Mucosa of rectum (tissue), 2 donors: ENCODE measurements around the gene HINT3.
"Not testable (repeated sequence)": the region's sequence is repeated elsewhere in the genome, so short reads cannot be mapped to it uniquely, and the experiment has no call there.

ENCODE experiments used
- H3K27ac ChIP-seq, 2 donors: one replicate each; pipeline ENCODE4 v1.7.0; 2013; ENCODE audit warnings: inconsistent platforms in 2 of 2, low read depth in 2 of 2, low read length in 2 of 2
- H3K27me3 ChIP-seq, 2 donors: one replicate each; pipeline ENCODE4 v1.7.0; 2013; ENCODE audit warnings: low read length in 2 of 2; ENCODE audit not compliant: control insufficient read depth in 2 of 2, insufficient read depth in 2 of 2
- H3K36me3 ChIP-seq, 2 donors: one replicate each; pipeline ENCODE4 v1.7.0; 2013; ENCODE audit warnings: low read length in 2 of 2; ENCODE audit not compliant: control insufficient read depth in 2 of 2, insufficient read depth in 2 of 2
- H3K4me1 ChIP-seq, 2 donors: one replicate each; pipeline ENCODE4 v1.7.0; 2013; ENCODE audit warnings: low read length in 2 of 2, mild to moderate bottlenecking in 1 of 2; ENCODE audit not compliant: control insufficient read depth in 2 of 2, insufficient read depth in 2 of 2
- H3K4me3 ChIP-seq, 2 donors: one replicate each; pipeline ENCODE4 v1.7.0; 2013; ENCODE audit warnings: low read length in 2 of 2
- H3K9ac ChIP-seq, 2 donors: one replicate each; pipeline ENCODE4 v1.7.0; 2013; ENCODE audit warnings: low read length in 2 of 2, low read depth in 1 of 2, mild to moderate bottlenecking in 1 of 2
- H3K9me3 ChIP-seq, 2 donors: one replicate each; pipeline ENCODE4 v1.7.0; 2013; ENCODE audit warnings: low read length in 2 of 2; ENCODE audit not compliant: control insufficient read depth in 2 of 2
- donor health status: healthy.
- donor health status: Normal muscosa, but diverticular disease.

The HINT3 gene

GRCh38 chr6:125922322-125922860, 34.2 kb upstream of the HINT3 start:
- H3K4me3 ChIP-seq, result peak overlapping the region in 1 of 2 donors; percentile 31
- no peaks in the 10 kb centered on the region for H3K9me3 ChIP-seq
- peaks cover 15 to 18% of the 10 kb centered on the region in 2 donors for H3K4me1 ChIP-seq
- H3K9ac ChIP-seq, result no peak overlapping the region
- no peaks in the 10 kb centered on the region for H3K27me3 ChIP-seq
- H3K36me3 ChIP-seq, result peaks cover 27 to 42% of the 10 kb centered on the region in 2 donors
- peak overlapping the region; percentile 9 to 17 for H3K27ac ChIP-seq

- H3K27ac ChIP-seq, result no peak overlapping the region
Observed at GRCh38 chr6:125923366-125923877, 33.1 kb upstream of the HINT3 start.

DNA sequence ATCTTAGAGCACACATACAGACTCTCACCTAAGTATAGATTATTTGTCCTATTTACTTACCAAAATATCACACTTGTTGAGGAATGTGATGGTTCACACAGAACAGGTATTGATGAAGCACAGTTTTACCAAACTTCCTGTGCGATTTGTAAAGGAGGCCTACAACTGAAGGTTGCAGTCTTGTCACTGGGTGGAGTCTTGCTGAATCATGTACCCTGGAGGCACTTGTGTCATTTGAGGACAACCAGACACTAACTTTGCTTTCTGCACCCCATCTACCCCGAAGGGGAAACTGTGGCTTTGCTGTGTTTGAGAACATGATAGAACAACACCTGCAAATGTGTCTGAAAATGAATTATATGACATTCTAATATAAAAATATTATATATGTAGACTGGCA, 32.4 kb upstream of the HINT3 start:
- Histone ChIP-seq H3K4me3 (no peak overlapping the region), H3K27ac (no peak overlapping the region), H3K9ac (no peak overlapping the region), H3K36me3 (peaks cover 41 to 57% of the 10 kb centered on the region in 2 donors), H3K27me3 (no peaks in the 10 kb centered on the region), H3K4me1 (peaks cover 10 to 11% of the 10 kb centered on the region in 2 donors), H3K9me3 (no peaks in the 10 kb centered on the region)

More at GRCh38 chr6:125923366-125923877, 33.1 kb upstream of the HINT3 start:
- Histone ChIP-seq H3K9me3 (no peaks in the 10 kb centered on the region), H3K9ac (no peak overlapping the region), H3K27me3 (no peaks in the 10 kb centered on the region), H3K4me1 (peaks cover 11 to 14% of the 10 kb centered on the region in 2 donors), H3K4me3 (no peak overlapping the region), H3K36me3 (peaks cover 36 to 51% of the 10 kb centered on the region in 2 donors)

DNA sequence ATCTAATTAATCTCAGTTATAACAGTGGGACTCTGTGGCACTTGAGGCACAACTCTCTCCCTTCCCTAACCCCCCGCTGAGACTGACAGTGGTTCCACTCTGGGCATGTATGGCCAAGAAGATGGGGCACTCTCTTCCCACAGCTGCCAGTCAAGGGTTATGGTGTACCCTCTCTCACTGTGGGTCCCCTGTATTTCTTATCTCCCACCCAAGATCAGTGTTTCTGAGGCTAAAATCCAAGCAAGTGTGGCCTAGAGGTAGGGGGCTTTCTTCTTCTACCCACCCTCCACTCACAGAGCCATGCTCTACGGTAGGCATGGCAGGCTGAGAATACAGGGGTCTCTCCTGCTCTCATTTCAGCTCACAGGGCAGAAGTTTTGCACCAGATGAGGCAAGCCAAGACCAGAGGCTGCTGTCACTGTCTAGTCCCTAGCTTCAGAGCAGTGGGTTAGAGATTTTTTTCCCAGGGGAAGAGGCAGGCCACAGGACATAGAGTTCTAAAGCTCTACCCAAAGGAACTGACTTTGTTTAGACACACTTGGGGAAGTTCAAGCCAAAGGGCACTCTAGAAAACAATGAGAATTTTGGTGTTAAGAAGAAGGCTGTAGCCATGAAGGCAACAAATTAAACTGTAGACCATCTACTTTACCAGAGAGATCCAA, 31.7 kb upstream of the HINT3 start:
- H3K27me3 ChIP-seq, result no peaks in the 10 kb centered on the region
- no peak overlapping the region for H3K9ac ChIP-seq
- H3K4me1 ChIP-seq, result peaks cover 10 to 11% of the 10 kb centered on the region in 2 donors
- H3K4me3 ChIP-seq, result no peak overlapping the region
- no peak overlapping the region for H3K27ac ChIP-seq
- H3K36me3 ChIP-seq, result peaks cover 41 to 57% of the 10 kb centered on the region in 2 donors
- no peaks in the 10 kb centered on the region for H3K9me3 ChIP-seq

DNA sequence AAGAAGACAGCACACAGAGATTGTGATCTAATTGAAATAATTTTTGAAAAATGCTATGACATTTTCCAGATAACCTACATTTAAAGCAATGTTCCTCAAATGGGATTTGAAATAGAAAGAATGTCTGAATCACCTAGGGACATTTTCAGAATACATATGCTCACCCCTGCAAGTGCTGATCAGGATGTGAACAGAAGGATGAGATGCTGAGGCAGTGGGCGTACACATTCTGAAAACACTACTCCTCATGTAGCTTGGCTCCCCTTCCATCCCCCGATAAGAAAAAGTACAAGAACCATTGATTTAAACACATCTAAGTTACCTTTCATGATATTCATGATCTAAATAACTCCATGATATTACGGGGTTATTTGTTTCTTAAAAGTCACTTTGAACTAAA, 29.9 kb upstream of the HINT3 start:
- Histone ChIP-seq H3K27me3 (no peaks in the 10 kb centered on the region), H3K36me3 (peaks cover 38 to 50% of the 10 kb centered on the region in 2 donors), H3K27ac (no peak overlapping the region), H3K4me1 (peaks cover 4 to 8% of the 10 kb centered on the region in 2 donors), H3K9me3 (no peaks in the 10 kb centered on the region), H3K9ac (no peak overlapping the region), H3K4me3 (no peak overlapping the region)

- no peaks in the 10 kb centered on the region for H3K9me3 ChIP-seq
- no peak overlapping the region for H3K4me3 ChIP-seq
- no peak overlapping the region for H3K9ac ChIP-seq
- H3K4me1 ChIP-seq, result peaks cover 2 to 4% of the 10 kb centered on the region in 2 donors
- peaks cover 38 to 40% of the 10 kb centered on the region in 2 donors for H3K36me3 ChIP-seq
- no peaks in the 10 kb centered on the region for H3K27me3 ChIP-seq
- H3K27ac ChIP-seq, result no peak overlapping the region
Observed at GRCh38 chr6:125927761-125928160, 28.8 kb upstream of the HINT3 start.

- Histone ChIP-seq H3K27me3 (no peaks in the 10 kb centered on the region), H3K9me3 (no peaks in the 10 kb centered on the region), H3K4me3 (no peak overlapping the region), H3K4me1 (no peaks in the 10 kb centered on the region), H3K27ac (no peak overlapping the region), H3K9ac (no peak overlapping the region), H3K36me3 (peaks cover 16 to 18% of the 10 kb centered on the region in 2 donors)
Observed at GRCh38 chr6:125930765-125931418, 25.7 kb upstream of the HINT3 start.

DNA sequence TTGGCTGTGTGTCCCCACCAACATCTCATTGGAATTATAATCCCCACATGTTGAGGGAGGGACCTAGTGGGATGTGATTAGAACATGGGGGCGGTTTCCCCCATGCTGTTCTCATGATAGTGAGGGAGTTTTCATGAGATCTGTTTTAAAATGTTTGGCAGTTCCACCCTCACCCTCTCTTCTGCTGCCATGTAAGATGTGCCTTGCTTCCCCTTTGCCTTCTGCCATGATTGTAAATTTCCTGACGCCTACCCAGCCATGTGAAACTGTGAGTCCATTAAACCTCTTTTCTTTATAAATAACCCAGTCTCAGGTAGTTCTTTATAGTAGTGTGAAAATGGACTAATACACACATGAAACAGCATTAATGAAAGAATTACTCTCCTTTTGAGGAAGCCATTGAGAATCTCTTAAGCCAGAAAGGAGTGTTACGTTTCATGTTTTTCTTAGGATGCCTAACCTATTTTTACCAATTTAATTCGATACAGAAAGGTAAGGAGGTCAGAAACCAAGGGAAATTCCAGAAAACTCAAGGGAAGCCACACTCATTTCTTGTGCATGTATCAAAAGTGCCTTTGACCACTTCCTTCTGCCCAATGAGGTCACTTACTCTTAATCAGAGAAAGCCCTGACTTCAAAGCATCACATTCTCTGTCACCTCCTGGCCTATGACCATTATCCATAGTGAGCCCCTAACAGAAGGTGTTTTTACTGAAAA, 24.7 kb upstream of the HINT3 start:
- no peaks in the 10 kb centered on the region for H3K27me3 ChIP-seq
- no peaks in the 10 kb centered on the region for H3K9me3 ChIP-seq
- no peak overlapping the region for H3K9ac ChIP-seq
- H3K4me3 ChIP-seq, result no peak overlapping the region
- H3K36me3 ChIP-seq, result peaks cover 13 to 16% of the 10 kb centered on the region in 2 donors
- H3K27ac ChIP-seq, result no peak overlapping the region
- H3K4me1 ChIP-seq, result no peaks in the 10 kb centered on the region

DNA sequence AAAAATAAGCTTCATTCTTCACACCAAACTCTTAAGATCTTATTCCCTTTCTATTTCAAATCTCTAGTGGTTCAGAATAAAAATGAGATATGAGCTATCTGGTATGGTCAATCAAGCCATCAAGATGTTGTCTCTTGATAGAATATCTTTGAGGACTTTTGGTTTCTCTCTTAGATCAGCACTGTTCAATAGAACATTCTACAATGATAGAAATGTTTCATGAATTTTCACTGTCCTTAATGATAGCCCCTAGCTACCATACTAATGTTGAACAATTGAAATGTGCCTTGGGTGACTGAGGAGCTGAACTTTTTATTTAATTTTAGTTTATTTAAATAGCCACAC, 24.1 kb upstream of the HINT3 start:
- Histone ChIP-seq H3K27ac (no peak overlapping the region), H3K4me1 (no peaks in the 10 kb centered on the region), H3K36me3 (peaks cover 13 to 15% of the 10 kb centered on the region in 2 donors), H3K9ac (no peak overlapping the region), H3K27me3 (no peaks in the 10 kb centered on the region), H3K9me3 (no peaks in the 10 kb centered on the region), H3K4me3 (no peak overlapping the region)

DNA sequence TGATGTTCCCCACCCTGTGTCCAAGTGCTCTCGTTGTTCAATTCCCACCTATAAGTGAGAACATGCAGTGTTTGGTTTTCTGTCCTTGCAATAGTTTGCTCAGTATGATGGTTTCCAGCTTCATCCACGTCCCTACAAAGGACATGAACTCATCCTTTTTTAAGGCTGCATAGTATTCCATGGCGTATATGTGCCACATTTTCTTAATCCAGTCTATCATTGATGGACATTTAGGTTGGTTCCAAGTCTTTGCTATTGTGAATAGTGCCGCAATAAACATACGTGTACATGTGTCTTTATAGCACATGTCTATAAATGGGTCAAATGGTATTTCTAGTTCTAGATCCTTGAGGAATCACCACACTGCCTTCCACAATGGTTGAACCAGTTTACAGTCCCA, 21.1 kb upstream of the HINT3 start:
- H3K4me3 ChIP-seq, H3K27me3 ChIP-seq, H3K9me3 ChIP-seq, H3K4me1 ChIP-seq, H3K9ac ChIP-seq, H3K36me3 ChIP-seq, H3K27ac ChIP-seq: not testable (repeated sequence)
